Epithelial cell of esophagus (primary cell): Measurements from ENCODE around the gene CA14.
"Not testable (repeated sequence)": the region's sequence is repeated elsewhere in the genome, so short reads cannot be mapped to it uniquely, and the experiment has no call there.

Source experiments
- DNase-seq: peaks from one replicate; pipeline ENCODE4 v3.0.0; 2010; ENCODE audit warnings: low read depth
- H3K4me3 ChIP-seq: 2 replicates; pipeline ENCODE4 v1.5.1; 2011; ENCODE audit warnings: mild to moderate bottlenecking, low read length, control low read depth
- TF ChIP-seq, protein P1 (sequence below): IDR thresholded peaks from 2 replicates; pipeline ENCODE4 v1.5.1; 2011; ENCODE audit warnings: low read depth, mild to moderate bottlenecking, low read length, control low read depth, inconsistent platforms; ENCODE audit not compliant: insufficient read depth; ENCODE audit errors: missing control alignments

CA14 gene

DNA sequence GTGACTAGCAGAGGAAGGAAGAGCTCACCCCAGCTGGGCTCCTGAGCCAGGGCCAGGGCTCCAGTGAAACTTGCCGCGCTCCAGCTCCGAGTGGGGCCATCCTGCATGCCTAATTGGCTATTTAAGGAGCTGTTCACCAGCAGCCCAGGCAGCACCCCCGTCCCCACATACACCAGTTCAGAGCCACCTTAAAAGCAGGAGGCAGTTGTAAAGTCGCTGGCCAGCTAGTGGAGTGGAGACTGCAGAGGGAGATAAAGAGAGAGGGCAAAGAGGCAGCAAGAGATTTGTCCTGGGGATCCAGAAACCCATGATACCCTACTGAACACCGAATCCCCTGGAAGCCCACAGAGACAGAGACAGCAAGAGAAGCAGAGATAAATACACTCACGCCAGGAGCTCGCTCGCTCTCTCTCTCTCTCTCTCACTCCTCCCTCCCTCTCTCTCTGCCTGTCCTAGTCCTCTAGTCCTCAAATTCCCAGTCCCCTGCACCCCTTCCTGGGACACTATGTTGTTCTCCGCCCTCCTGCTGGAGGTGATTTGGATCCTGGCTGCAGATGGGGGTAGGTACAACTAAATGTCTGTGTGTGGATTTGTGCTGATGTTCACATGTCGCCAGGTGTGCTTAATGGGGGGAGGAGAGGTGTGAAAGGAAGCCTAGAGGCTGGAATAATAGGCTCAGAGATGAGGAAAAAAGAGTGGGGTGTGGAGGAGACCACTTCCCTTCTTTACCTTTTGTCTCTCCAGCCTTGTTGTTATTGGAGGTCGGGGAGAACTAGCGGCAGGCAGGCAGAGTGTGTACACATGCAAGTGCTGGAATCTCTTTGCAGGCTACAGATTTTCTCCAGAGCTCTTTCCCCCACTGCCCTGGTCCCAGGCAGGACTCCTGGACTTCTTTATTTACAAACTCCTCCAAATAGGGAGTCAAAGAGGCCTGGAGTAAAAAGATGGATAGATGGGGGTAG lies at the start of gene CA14:
TSS of gene CA14 (plus strand) at position 151 of the 962 bp plus-strand sequence. CDS start at position 506, 355 bp downstream.
- TF ChIP-seq, protein P1, sequence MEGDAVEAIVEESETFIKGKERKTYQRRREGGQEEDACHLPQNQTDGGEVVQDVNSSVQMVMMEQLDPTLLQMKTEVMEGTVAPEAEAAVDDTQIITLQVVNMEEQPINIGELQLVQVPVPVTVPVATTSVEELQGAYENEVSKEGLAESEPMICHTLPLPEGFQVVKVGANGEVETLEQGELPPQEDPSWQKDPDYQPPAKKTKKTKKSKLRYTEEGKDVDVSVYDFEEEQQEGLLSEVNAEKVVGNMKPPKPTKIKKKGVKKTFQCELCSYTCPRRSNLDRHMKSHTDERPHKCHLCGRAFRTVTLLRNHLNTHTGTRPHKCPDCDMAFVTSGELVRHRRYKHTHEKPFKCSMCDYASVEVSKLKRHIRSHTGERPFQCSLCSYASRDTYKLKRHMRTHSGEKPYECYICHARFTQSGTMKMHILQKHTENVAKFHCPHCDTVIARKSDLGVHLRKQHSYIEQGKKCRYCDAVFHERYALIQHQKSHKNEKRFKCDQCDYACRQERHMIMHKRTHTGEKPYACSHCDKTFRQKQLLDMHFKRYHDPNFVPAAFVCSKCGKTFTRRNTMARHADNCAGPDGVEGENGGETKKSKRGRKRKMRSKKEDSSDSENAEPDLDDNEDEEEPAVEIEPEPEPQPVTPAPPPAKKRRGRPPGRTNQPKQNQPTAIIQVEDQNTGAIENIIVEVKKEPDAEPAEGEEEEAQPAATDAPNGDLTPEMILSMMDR = no peak
- H3K4me3 ChIP-seq = no peak within 1 kb of the TSS
- DNase-seq = no peak

DNA sequence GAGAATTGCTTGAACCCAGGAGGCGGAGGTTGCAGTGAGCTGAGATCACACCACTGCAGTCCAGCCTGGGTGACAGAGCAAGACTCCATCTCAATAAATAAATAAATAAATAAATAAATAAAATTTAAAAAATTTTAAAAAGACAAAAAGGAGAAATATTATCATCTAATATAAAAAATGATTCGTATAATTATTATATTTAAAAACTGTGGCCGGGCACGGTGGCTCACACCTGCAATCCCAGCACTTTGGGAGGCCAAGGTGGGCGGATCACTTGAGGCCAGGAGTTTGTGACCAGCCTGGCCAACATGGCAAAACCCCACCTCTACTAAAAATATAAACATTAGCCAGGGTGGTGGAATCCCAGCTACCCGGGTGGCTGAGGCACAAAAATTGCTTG lies 49.1 kb upstream of the CA14 start:
- DNase-seq, H3K4me3 ChIP-seq: not testable (repeated sequence)

DNA sequence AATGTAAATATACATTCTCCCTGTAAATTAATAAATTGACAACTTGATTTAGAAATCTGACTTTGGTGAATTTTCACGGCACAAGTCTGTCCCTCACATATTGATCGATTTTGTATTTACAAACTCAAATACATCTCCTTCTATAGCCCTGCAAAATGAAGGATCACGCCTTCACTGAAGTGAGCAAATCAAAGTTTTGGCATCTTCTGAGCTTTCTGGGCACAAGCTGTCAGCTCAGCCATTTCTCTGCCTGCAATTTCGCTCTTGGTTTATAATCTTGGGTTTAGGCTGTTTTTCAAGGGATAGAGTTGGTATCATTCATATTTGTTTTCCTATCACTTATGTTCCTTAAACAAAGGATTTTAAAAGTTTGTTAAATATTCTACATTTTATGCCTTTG lies 47.5 kb upstream of the CA14 start:
- TF ChIP-seq, protein P1 = no peak
- no peak for DNase-seq
- H3K4me3 ChIP-seq = no peak overlapping the region

DNA sequence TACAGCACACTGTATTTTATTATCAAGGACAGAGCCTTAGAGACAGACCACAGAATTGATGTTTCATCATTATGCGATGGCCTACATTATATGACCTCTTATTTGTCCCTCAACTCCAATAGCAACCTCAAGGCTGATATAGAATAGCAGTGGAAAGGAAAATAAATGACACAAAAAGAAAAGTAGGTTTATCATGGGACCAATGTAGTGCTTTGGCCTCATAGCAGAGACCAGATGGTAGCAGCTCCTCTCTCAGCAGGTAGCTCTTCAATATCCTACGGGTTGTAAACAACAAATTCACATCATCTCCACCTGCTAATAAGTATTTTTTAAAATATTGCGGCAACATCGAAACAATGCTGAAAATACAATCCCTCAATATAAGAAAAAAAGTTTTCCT lies 46.9 kb upstream of the CA14 start:
- TF ChIP-seq, protein P1 = no peak
- no peak for DNase-seq
- no peak overlapping the region for H3K4me3 ChIP-seq

DNA sequence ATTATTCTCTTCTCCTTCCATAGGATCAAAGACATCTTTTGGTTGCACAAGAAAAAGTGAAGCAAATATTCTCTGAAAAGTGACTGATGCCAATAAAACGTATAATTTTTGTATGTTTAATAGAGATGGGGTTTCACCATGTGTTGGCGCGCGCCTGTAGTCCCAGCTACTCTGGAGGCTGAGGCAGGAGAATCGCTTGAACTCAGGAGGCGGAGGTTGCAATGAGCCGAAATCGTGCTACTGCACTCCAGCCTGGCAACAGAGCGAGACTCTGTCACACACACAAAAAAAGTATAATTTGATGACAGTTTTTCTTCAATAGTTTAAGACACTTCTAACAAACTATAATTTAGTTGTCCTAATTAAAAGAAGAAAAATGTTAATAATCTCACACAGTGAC lies 45.5 kb upstream of the CA14 start:
- no peak overlapping the region for H3K4me3 ChIP-seq
- DNase-seq = no peak
- TF ChIP-seq, protein P1 = no peak

DNA sequence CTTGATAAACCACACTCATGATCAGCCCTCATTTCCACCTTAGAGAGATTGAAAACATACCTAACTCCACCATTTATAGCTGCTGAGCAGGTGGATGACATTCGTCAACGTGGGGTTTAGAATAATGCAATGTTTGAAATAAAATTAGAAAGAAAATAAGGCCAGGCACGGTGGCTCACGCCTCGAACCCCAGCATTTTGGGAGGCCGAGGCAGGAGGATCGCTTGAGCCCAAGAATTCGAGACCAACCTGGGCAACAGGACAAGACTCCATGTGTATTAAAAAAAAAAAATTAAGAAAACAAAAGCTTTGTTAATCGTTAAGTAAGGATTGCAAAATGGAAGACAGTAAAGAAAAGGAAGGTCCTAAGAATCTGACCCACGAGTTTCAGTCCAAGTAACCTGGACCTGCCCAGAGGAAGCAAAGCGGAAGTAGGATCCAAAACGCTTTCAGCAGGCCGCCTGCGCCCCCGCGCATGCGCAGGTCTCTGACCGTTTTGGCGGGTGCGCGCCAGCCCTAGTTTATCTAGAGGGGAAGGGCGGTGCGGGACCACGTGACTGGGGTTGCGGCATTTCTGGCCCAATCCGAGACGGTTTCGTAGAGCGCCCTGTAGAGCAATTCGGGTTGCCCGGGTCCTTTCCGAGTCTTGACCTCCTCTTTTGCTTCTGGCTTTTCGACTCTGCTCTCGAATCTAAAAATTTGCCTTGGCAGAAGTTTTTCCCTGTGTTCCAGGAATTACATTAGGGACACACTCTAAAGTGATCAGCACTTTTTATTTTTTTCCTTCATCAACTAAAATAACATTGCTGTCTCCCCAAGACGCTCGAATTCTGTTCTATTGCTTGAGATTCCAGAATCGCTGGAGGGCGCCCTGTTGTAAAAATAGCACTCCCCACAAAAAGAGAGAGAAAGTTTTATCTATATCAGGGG lies 44.1 kb upstream of the CA14 start:
- peak; percentile 91 for DNase-seq
- peak overlapping the region; percentile 67 for H3K4me3 ChIP-seq
- TF ChIP-seq, protein P1 = peak; percentile 35

DNA sequence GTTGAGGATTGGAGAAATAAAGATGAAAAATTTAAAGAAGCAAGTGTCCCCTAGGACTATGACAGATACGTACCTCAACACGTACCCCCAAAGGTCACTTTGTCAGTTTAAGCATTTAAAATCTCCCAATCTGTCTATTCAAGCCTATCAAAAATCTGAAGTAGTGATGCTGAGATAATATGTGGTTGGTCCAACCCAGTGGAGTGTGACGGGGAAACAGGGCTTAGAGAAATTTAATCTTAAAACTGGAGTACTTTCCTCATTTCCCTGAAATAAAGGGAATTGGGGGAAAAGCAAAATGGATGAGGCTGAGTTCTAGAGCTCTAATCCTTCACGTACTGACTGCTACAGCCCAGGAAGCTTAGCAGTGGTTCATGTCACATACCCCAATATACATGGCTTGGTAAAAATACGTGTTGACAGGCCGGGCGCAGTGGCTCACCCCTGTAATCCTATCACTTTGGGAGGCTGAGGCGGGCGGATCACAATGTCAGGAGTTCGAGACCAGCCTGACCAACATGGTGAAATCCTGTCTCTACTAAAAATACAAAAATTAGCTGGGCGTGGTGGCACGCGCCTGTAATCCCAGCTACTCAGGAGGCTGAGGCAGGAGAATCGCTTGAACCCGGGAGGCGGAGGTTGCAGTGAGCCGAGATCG lies 43.3 kb upstream of the CA14 start:
- DNase-seq = not testable (repeated sequence)
- peak overlapping the region; percentile 67 for H3K4me3 ChIP-seq

DNA sequence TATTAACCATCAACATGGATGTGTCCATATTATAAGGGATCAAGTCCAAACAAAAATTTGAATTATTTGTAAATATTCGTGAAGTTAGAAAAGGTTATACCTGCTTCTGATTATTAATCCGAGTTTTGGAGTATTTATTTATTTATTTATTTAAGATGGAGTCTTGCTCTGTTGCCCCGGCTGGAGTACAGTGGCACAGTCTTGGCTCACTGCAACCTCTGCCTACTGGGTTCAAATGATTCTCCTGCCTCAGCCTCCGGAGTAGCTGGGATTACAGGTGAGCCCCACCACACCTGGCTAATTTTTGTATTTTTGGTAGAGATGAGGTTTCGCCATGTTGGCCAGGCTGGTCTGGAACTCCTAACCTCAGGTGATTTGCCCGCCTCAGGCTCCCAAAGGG lies 41.7 kb upstream of the CA14 start:
- DNase-seq, H3K4me3 ChIP-seq: not testable (repeated sequence)
